Trophoblast cell (in vitro differentiated cells and primary cell): Measurements from ENCODE around the gene LMNB1.
"Not testable (repeated sequence)": the region's sequence is repeated elsewhere in the genome, so short reads cannot be mapped to it uniquely, and the experiment has no call there.

Source experiments
- DNase-seq, 2 donors: peaks; one replicate each; pipeline ENCODE4 v3.0.0-alpha.2; 2016
- H2AFZ ChIP-seq: 2 replicates; pipeline ENCODE4 v1.6.1; 2013; ENCODE audit warnings: low read length, moderate library complexity, mild to moderate bottlenecking; ENCODE audit not compliant: insufficient read depth, poor library complexity
- H2AK5ac ChIP-seq: 2 replicates; pipeline ENCODE4 v1.6.1; 2013; ENCODE audit warnings: mild to moderate bottlenecking, low read length
- H2BK120ac ChIP-seq: 2 replicates; pipeline ENCODE4 v1.6.1; 2013; ENCODE audit warnings: low read length, mild to moderate bottlenecking, moderate library complexity; ENCODE audit not compliant: insufficient read depth, poor library complexity
- H2BK12ac ChIP-seq: 2 replicates; pipeline ENCODE4 v1.6.1; 2013; ENCODE audit warnings: mild to moderate bottlenecking, low read length, moderate library complexity
- H2BK5ac ChIP-seq: 2 replicates; pipeline ENCODE4 v1.6.1; 2013; ENCODE audit warnings: low read length, low read depth, moderate library complexity, mild to moderate bottlenecking; ENCODE audit not compliant: poor library complexity
- H3K14ac ChIP-seq: 2 replicates; pipeline ENCODE4 v1.6.1; 2013; ENCODE audit warnings: mild to moderate bottlenecking, low read length
- H3K18ac ChIP-seq: 2 replicates; pipeline ENCODE4 v1.6.1; 2013; ENCODE audit warnings: mild to moderate bottlenecking, low read length
- H3K23ac ChIP-seq: 2 replicates; pipeline ENCODE4 v1.6.1; 2013; ENCODE audit warnings: low read length
- H3K27ac ChIP-seq: 2 replicates; pipeline ENCODE4 v1.5.1; 2013; ENCODE audit warnings: low read depth, mild to moderate bottlenecking, inconsistent platforms, low read length, moderate library complexity
- H3K27me3 ChIP-seq: 2 replicates; pipeline ENCODE4 v1.6.1; 2013; ENCODE audit warnings: inconsistent platforms, mild to moderate bottlenecking, low read length, moderate library complexity; ENCODE audit not compliant: insufficient read depth
- H3K36me3 ChIP-seq, 2 experiments: 1 replicate in 1 of 2; 2 replicates in 1 of 2; pipeline ENCODE4 v1.6.1; 2013; ENCODE audit warnings: low read length in 2 of 2, mild to moderate bottlenecking in 2 of 2, moderate library complexity in 1 of 2; ENCODE audit not compliant: insufficient read depth in 2 of 2, control insufficient read depth in 1 of 2
- H3K4ac ChIP-seq: 2 replicates; pipeline ENCODE4 v1.6.1; 2013; ENCODE audit warnings: low read depth, mild to moderate bottlenecking, low read length, moderate library complexity
- H3K4me1 ChIP-seq, 2 experiments: 1 replicate in 1 of 2; 2 replicates in 1 of 2; pipeline ENCODE4 v1.6.1; 2013; ENCODE audit warnings: low read length in 2 of 2, mild to moderate bottlenecking in 2 of 2, moderate library complexity in 1 of 2; ENCODE audit not compliant: insufficient read depth in 2 of 2, control insufficient read depth in 1 of 2
- H3K4me2 ChIP-seq: 2 replicates; pipeline ENCODE4 v1.6.1; 2013; ENCODE audit warnings: inconsistent platforms, mild to moderate bottlenecking, low read length, moderate library complexity
- H3K4me3 ChIP-seq: 2 replicates; pipeline ENCODE4 v1.5.1; 2013; ENCODE audit warnings: mild to moderate bottlenecking, low read depth, low read length, inconsistent platforms
- H3K79me1 ChIP-seq: one replicate; pipeline ENCODE4 v1.6.1; 2013; ENCODE audit warnings: low read length
- H3K79me2 ChIP-seq: 2 replicates; pipeline ENCODE4 v1.6.1; 2013; ENCODE audit warnings: low read length, mild to moderate bottlenecking; ENCODE audit not compliant: control insufficient read depth, insufficient read depth, poor library complexity
- H3K9ac ChIP-seq: 2 replicates; pipeline ENCODE4 v1.6.1; 2013; ENCODE audit warnings: mild to moderate bottlenecking, low read length
- H3K9me3 ChIP-seq: 2 replicates; pipeline ENCODE4 v1.6.1; 2013; ENCODE audit warnings: low read depth, mild to moderate bottlenecking, control low read depth, inconsistent platforms, low read length; ENCODE audit not compliant: insufficient read depth
- H4K12ac ChIP-seq: 2 replicates; pipeline ENCODE4 v1.6.1; 2013; ENCODE audit warnings: low read depth, mild to moderate bottlenecking, low read length, moderate library complexity
- H4K8ac ChIP-seq: 2 replicates; pipeline ENCODE4 v1.6.1; 2013; ENCODE audit warnings: low read depth, mild to moderate bottlenecking, low read length, moderate library complexity
- H4K91ac ChIP-seq: one replicate; pipeline ENCODE4 v1.6.1; 2013; ENCODE audit warnings: low read depth, mild to moderate bottlenecking, low read length, moderate library complexity
- WGBS: extraction: QIAGEN DNeasy Blood & Tissue Kit; methylation state at CpG from one replicate; pipeline ENCODE4 v1.1.7; 2013; ENCODE audit warnings: missing lambda C conversion rate; ENCODE audit not compliant: insufficient read length, insufficient coverage; ENCODE audit errors: extremely low coverage; 5-methylcytosine and 5-hydroxymethylcytosine counted together

The LMNB1 gene

GRCh38 chr5:126843375-126843774 lies 66.4 kb downstream of the LMNB1 start:
- not testable (repeated sequence) for H3K18ac ChIP-seq, H3K23ac ChIP-seq, H3K4me3 ChIP-seq, H2BK5ac ChIP-seq, H3K9me3 ChIP-seq, H3K27ac ChIP-seq, H2AFZ ChIP-seq, H4K12ac ChIP-seq, H2AK5ac ChIP-seq, H4K8ac ChIP-seq, H3K14ac ChIP-seq, H3K27me3 ChIP-seq, H4K91ac ChIP-seq, DNase-seq, H2BK12ac ChIP-seq, H3K4me2 ChIP-seq, H3K79me1 ChIP-seq, H3K4me1 ChIP-seq, H2BK120ac ChIP-seq, H3K4ac ChIP-seq, H3K79me2 ChIP-seq, H3K9ac ChIP-seq, H3K36me3 ChIP-seq
- no CpG with 5 or more reads among the region's 11 CpGs for WGBS

- H2BK120ac ChIP-seq, H3K9ac ChIP-seq, H2AK5ac ChIP-seq, H2AFZ ChIP-seq, H4K8ac ChIP-seq, H3K23ac ChIP-seq, H2BK5ac ChIP-seq, H4K91ac ChIP-seq, H4K12ac ChIP-seq, H2BK12ac ChIP-seq, H3K79me2 ChIP-seq, H3K4me1 ChIP-seq, H3K4ac ChIP-seq, H3K9me3 ChIP-seq, H3K27me3 ChIP-seq, DNase-seq, H3K4me3 ChIP-seq, H3K18ac ChIP-seq, H3K27ac ChIP-seq, H3K36me3 ChIP-seq, H3K79me1 ChIP-seq, H3K14ac ChIP-seq: not testable (repeated sequence)
- no CpG with 5 or more reads among the region's 14 CpGs for WGBS
- peak overlapping the region; percentile 4 for H3K4me2 ChIP-seq
Measured at GRCh38 chr5:126845470-126846070, 68.6 kb downstream of the LMNB1 start.

DNA sequence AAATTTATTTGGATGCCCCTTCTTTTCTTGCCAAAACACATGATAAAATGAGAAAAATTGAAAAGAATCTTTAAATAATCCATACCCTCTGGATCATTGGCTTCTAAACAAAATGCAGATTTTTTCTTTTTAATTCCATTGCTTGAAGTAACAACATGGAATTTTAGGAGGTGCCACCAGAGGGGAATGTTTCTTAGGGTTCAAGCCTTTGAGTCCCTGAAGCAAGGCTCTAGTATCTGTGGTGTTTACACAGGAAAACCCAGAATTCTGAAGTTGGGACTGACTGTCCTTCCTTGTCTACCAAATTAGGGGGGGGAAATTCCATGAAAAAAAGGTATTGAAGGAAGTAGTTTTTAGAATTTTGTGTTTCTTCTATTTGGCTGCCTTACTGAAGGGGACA lies 69.4 kb downstream of the LMNB1 start:
- Histone ChIP-seq H3K23ac (no peak overlapping the region), H3K9ac (no peak overlapping the region)

DNA sequence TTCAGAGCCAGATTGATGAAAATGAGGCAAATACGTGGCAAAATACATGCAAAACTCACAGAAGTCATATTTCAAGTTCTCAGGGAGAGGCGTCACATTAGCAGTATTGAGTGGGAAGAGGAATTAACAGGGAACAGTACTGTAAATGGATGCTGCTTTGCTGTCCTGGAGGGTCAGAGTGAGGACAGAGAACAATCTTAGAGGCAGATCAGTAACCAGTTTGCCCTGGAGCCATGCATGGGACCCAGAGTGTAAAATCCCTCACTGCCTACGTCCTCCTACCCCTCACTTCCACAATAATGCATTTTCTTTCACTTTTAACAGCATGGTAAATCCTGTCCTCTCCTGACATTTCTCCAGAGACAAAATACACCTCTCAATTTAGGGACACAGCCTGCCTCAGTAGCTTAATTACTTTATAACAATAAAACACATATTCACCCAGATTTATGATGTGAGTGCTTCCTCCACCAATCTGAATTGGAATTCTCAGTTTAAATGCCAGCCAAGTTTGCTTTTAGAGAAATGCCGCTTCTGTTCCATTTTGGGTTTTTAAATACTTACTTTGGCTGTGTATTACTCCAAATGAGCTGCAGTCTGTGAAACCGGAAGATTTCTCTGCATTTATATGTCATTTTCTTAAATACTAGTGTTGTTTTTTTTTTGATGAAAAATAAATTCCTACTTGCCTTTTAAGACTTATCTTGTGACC lies 70.0 kb downstream of the LMNB1 start:
- H4K8ac ChIP-seq, result no peak overlapping the region
- H3K4me2 ChIP-seq, result no peak overlapping the region
- no peak overlapping the region for H2BK120ac ChIP-seq
- no peak overlapping the region for H3K14ac ChIP-seq
- no peaks in the 10 kb centered on the region for H3K4me1 ChIP-seq
- H2AFZ ChIP-seq, result no peak overlapping the region
- H3K79me2 ChIP-seq, result no peaks in the 10 kb centered on the region
- no peak overlapping the region for H2BK5ac ChIP-seq
- DNase-seq, result no peak
- no peak overlapping the region for H3K4ac ChIP-seq
- no peaks in the 10 kb centered on the region for H3K27me3 ChIP-seq
- H3K18ac ChIP-seq, result no peak overlapping the region
- no CpG with 5 or more reads among the region's 5 CpGs for WGBS
- no peak overlapping the region for H4K91ac ChIP-seq
- no peak overlapping the region for H2BK12ac ChIP-seq
- no peak overlapping the region for H3K27ac ChIP-seq
- no peak overlapping the region for H3K23ac ChIP-seq
- no peaks in the 10 kb centered on the region for H3K79me1 ChIP-seq
- H2AK5ac ChIP-seq, result no peak overlapping the region
- no peaks in the 10 kb centered on the region for H3K9me3 ChIP-seq
- no peak overlapping the region for H3K9ac ChIP-seq
- H4K12ac ChIP-seq, result no peak overlapping the region
- no peak overlapping the region for H3K4me3 ChIP-seq
- no peaks in the 10 kb centered on the region for H3K36me3 ChIP-seq

More for the DNA sequence above, 69.4 kb downstream of the LMNB1 start:
- H4K12ac ChIP-seq, result no peak overlapping the region
- no peaks in the 10 kb centered on the region for H3K27me3 ChIP-seq
- H2BK5ac ChIP-seq, result no peak overlapping the region
- no peak overlapping the region for H3K14ac ChIP-seq
- no peak overlapping the region for H3K18ac ChIP-seq
- H2BK120ac ChIP-seq, result no peak overlapping the region
- no peaks in the 10 kb centered on the region for H3K79me1 ChIP-seq
- H4K91ac ChIP-seq, result no peak overlapping the region
- no peak overlapping the region for H2AFZ ChIP-seq
- no peak overlapping the region for H3K4ac ChIP-seq
- no peak for DNase-seq
- no peak overlapping the region for H3K4me3 ChIP-seq
- H2AK5ac ChIP-seq, result no peak overlapping the region
- no peak overlapping the region for H2BK12ac ChIP-seq
- H3K79me2 ChIP-seq, result no peaks in the 10 kb centered on the region
- no peaks in the 10 kb centered on the region for H3K4me1 ChIP-seq
- no peaks in the 10 kb centered on the region for H3K9me3 ChIP-seq
- no peak overlapping the region for H3K4me2 ChIP-seq
- no peaks in the 10 kb centered on the region for H3K36me3 ChIP-seq
- no peak overlapping the region for H3K27ac ChIP-seq
- H4K8ac ChIP-seq, result no peak overlapping the region
